H9 (cell line): Measurements from ENCODE around the gene SCN4A. TPM values are rescaled to one million over a fixed set of nuclear protein-coding genes. Genes with fewer than 3 reads are reported as not detected.

Experiments
- DNase-seq: peaks from one replicate; pipeline ENCODE4 v3.0.0-alpha.2; 2017
- H2AFZ ChIP-seq: one replicate; pipeline ENCODE4 v1.6.1; 2013; ENCODE audit warnings: mild to moderate bottlenecking, low read length, control low read depth, moderate library complexity
- H2AK5ac ChIP-seq: 2 replicates; pipeline ENCODE4 v1.6.1; 2013; ENCODE audit warnings: low read length, control low read depth, mixed read lengths; ENCODE audit not compliant: insufficient read length
- H2BK120ac ChIP-seq: one replicate; pipeline ENCODE4 v1.6.1; 2013; ENCODE audit warnings: low read depth, mild to moderate bottlenecking, low read length, control low read depth, inconsistent platforms; ENCODE audit not compliant: poor library complexity, severe bottlenecking
- H2BK12ac ChIP-seq: 2 replicates; pipeline ENCODE4 v1.6.1; 2013; ENCODE audit warnings: low read length, control low read depth, mixed read lengths, low read depth; ENCODE audit not compliant: insufficient read length
- H2BK15ac ChIP-seq: 2 replicates; pipeline ENCODE4 v1.6.1; 2013; ENCODE audit warnings: low read depth, low read length, control low read depth
- H2BK20ac ChIP-seq: one replicate; pipeline ENCODE4 v1.6.1; 2013; ENCODE audit warnings: low read depth, mild to moderate bottlenecking, low read length, control low read depth, inconsistent platforms; ENCODE audit not compliant: poor library complexity, severe bottlenecking
- H2BK5ac ChIP-seq: 2 replicates; pipeline ENCODE4 v1.6.1; 2013; ENCODE audit warnings: low read length, control low read depth, mixed read lengths; ENCODE audit not compliant: insufficient read length
- H3K14ac ChIP-seq: 2 replicates; pipeline ENCODE4 v1.6.1; 2013; ENCODE audit warnings: low read length, control low read depth; ENCODE audit not compliant: insufficient read depth
- H3K18ac ChIP-seq: 2 replicates; pipeline ENCODE4 v1.6.1; 2013; ENCODE audit warnings: low read depth, mild to moderate bottlenecking, mixed read lengths, low read length, control low read depth; ENCODE audit not compliant: insufficient read length
- H3K23ac ChIP-seq: 2 replicates; pipeline ENCODE4 v1.6.1; 2013; ENCODE audit warnings: low read length, control low read depth, mixed read lengths, low read depth; ENCODE audit not compliant: insufficient read length
- H3K23me2 ChIP-seq: 2 replicates; pipeline ENCODE4 v1.6.1; 2013; ENCODE audit warnings: low read depth, mild to moderate bottlenecking, mixed read lengths, low read length, control low read depth; ENCODE audit not compliant: insufficient read length, poor library complexity, severe bottlenecking
- H3K27ac ChIP-seq: 2 replicates; pipeline ENCODE4 v1.5.1; 2013; ENCODE audit warnings: low read length, control low read depth, mixed read lengths, low read depth; ENCODE audit not compliant: insufficient read length
- H3K27me3 ChIP-seq: 2 replicates; pipeline ENCODE4 v1.6.1; 2013; ENCODE audit warnings: low read length, control low read depth, inconsistent platforms; ENCODE audit not compliant: insufficient read depth
- H3K4ac ChIP-seq: 2 replicates; pipeline ENCODE4 v1.6.1; 2013; ENCODE audit warnings: low read depth, mild to moderate bottlenecking, control low read depth, inconsistent platforms, low read length, moderate library complexity
- H3K4me1 ChIP-seq: 2 replicates; pipeline ENCODE4 v1.6.1; 2013; ENCODE audit warnings: low read length, control low read depth, inconsistent platforms; ENCODE audit not compliant: insufficient read depth
- H3K4me2 ChIP-seq: 2 replicates; pipeline ENCODE4 v1.6.1; 2013; ENCODE audit warnings: low read length, control low read depth, mixed read lengths; ENCODE audit not compliant: insufficient read length, insufficient read depth
- H3K56ac ChIP-seq: 2 replicates; pipeline ENCODE4 v1.6.1; 2013; ENCODE audit warnings: low read depth, mild to moderate bottlenecking, mixed read lengths, low read length, control low read depth; ENCODE audit not compliant: insufficient read length
- H3K79me1 ChIP-seq: 2 replicates; pipeline ENCODE4 v1.6.1; 2013; ENCODE audit warnings: low read depth, mild to moderate bottlenecking, moderate library complexity, low read length, control low read depth, inconsistent platforms; ENCODE audit not compliant: insufficient read depth, poor library complexity, severe bottlenecking
- H3K79me2 ChIP-seq: 2 replicates; pipeline ENCODE4 v1.6.1; 2013; ENCODE audit warnings: low read length, control low read depth, inconsistent platforms; ENCODE audit not compliant: insufficient read depth
- H3K9ac ChIP-seq: 2 replicates; pipeline ENCODE4 v1.6.1; 2013; ENCODE audit warnings: low read length, control low read depth, mixed read lengths; ENCODE audit not compliant: insufficient read length; ENCODE audit errors: extremely low read depth
- H3K9me3 ChIP-seq: one replicate; pipeline ENCODE4 v1.6.1; 2013; ENCODE audit warnings: low read depth, low read length, inconsistent platforms; ENCODE audit not compliant: control insufficient read depth
- H3T11ph ChIP-seq: one replicate; pipeline ENCODE4 v1.6.1; 2013; ENCODE audit warnings: mild to moderate bottlenecking, low read length, control low read depth, inconsistent platforms
- H4K20me1 ChIP-seq: one replicate; pipeline ENCODE4 v1.6.1; 2013; ENCODE audit not compliant: control insufficient read depth, insufficient read length, insufficient read depth
- H4K5ac ChIP-seq: 2 replicates; pipeline ENCODE4 v1.6.1; 2013; ENCODE audit warnings: low read depth, mild to moderate bottlenecking, mixed read lengths, low read length, control low read depth; ENCODE audit not compliant: insufficient read length
- H4K8ac ChIP-seq: replicated peaks from 2 replicates; pipeline ENCODE4 v1.6.1; 2013; ENCODE audit warnings: low read length, control low read depth, mixed read lengths, low read depth; ENCODE audit not compliant: insufficient read length
- H4K91ac ChIP-seq: 2 replicates; pipeline ENCODE4 v1.6.1; 2013; ENCODE audit warnings: low read depth, mild to moderate bottlenecking, moderate library complexity, mixed read lengths, low read length, control low read depth; ENCODE audit not compliant: insufficient read length
- H3K27ac Mint-ChIP-seq, 3 experiments: 2 replicates in 2 of 3; 3 replicates in 1 of 3; pipeline ENCODE4 v1.8.0; 2020 to 2021; ENCODE audit warnings: mixed read lengths in 3 of 3, mild to moderate bottlenecking in 1 of 3, moderate library complexity in 1 of 3
- H3K27me3 Mint-ChIP-seq: 2 replicates; pipeline ENCODE4 v1.8.0; 2021; ENCODE audit warnings: low read depth, mild to moderate bottlenecking, moderate library complexity, mixed read lengths
- H3K36me3 Mint-ChIP-seq, 3 experiments: 2 replicates in 2 of 3; 3 replicates in 1 of 3; pipeline ENCODE4 v1.8.0; 2020 to 2021; ENCODE audit warnings: low read depth in 3 of 3, mixed read lengths in 3 of 3; ENCODE audit not compliant: insufficient read depth in 1 of 3
- H3K4me1 Mint-ChIP-seq, 2 experiments: 2 replicates each; pipeline ENCODE4 v1.8.0; 2020; ENCODE audit warnings: mixed read lengths in 2 of 2
- H3K4me3 Mint-ChIP-seq, 2 experiments: 2 replicates in 1 of 2; 3 replicates in 1 of 2; pipeline ENCODE4 v1.8.0; 2020 to 2021; ENCODE audit warnings: mild to moderate bottlenecking in 2 of 2, mixed read lengths in 2 of 2, moderate library complexity in 1 of 2
- H3K9me3 Mint-ChIP-seq, 2 experiments: 2 replicates in 1 of 2; 3 replicates in 1 of 2; pipeline ENCODE4 v1.8.0; 2020; ENCODE audit warnings: mild to moderate bottlenecking in 2 of 2, mixed read lengths in 2 of 2, moderate library complexity in 1 of 2
- WGBS: extraction: QIAGEN DNeasy Blood & Tissue Kit; methylation state at CpG from one replicate; pipeline ENCODE4 v1.1.7; 2013; ENCODE audit warnings: missing lambda C conversion rate, low lambda C conversion rate, mixed read lengths; ENCODE audit not compliant: insufficient read length; ENCODE audit errors: extremely low coverage; 5-methylcytosine and 5-hydroxymethylcytosine counted together
- total RNA-seq: library from RNA; stranded (reverse); gene quantifications from 2 replicates; pipeline ENCODE4 v1.2.1, GENCODE V29; 2021
- TF ChIP-seq, protein P1 (sequence below): fragments of 200-600 bp; sonication (generic); conservative IDR thresholded peaks from 3 replicates; pipeline ENCODE4 v1.8.0; 2021; ENCODE audit warnings: antibody characterized with exemption, mild to moderate bottlenecking

Gene SCN4A
- total RNA-seq, 1 experiment from 2014 or later = 5.8 TPM

DNA sequence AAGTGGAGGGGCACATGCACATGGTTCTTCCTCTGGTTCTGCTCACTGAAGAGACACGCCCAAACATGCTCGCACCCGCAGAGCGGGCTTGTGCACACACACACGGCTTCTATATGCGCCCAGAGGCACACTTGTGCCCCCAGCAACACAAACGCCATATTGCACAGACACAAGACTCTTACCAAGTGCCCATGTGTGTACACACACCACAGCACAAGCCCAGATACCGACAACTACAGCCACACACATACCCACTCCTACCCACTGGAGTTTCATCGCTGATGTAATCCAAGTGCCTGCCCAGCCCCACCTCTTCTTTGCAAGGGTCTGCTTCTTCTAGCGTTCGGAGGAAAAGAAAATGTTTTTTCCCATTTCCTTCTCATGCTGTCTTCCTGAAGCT is 18.9 kb upstream of the SCN4A start:
- no peaks in the 10 kb centered on the region for H4K20me1 ChIP-seq
- H3K27ac Mint-ChIP-seq = no peak overlapping the region
- peaks cover 47% of the 10 kb centered on the region for H3K27me3 Mint-ChIP-seq
- no peak overlapping the region for H3T11ph ChIP-seq
- no peak overlapping the region for H2BK5ac ChIP-seq
- H3K56ac ChIP-seq = no peak overlapping the region
- no peak overlapping the region for H3K18ac ChIP-seq
- H3K79me2 ChIP-seq = no peaks in the 10 kb centered on the region
- H3K23me2 ChIP-seq = no peaks in the 10 kb centered on the region
- H3K9me3 ChIP-seq = no peaks in the 10 kb centered on the region
- peaks cover 8 to 26% of the 10 kb centered on the region in 2 experiments for H3K4me1 Mint-ChIP-seq
- H3K14ac ChIP-seq = no peak overlapping the region
- H4K5ac ChIP-seq = no peak overlapping the region
- no peak overlapping the region for H4K8ac ChIP-seq
- H3K4me1 ChIP-seq = no peaks in the 10 kb centered on the region; the same call in 1 of the 2 replicates
- H3K4ac ChIP-seq = no peak overlapping the region
- H3K9me3 Mint-ChIP-seq = no peaks in the 10 kb centered on the region; a peak in 2 of 5 replicates
- no peak overlapping the region for H2BK20ac ChIP-seq
- no peak overlapping the region for H3K23ac ChIP-seq
- H2BK15ac ChIP-seq = no peak overlapping the region
- no peaks in the 10 kb centered on the region for H3K79me1 ChIP-seq
- H2BK12ac ChIP-seq = no peak overlapping the region
- H3K27me3 ChIP-seq = no peaks in the 10 kb centered on the region
- H2AK5ac ChIP-seq = no peak overlapping the region
- no peak overlapping the region for H2AFZ ChIP-seq
- no peak overlapping the region for H4K91ac ChIP-seq
- no peak overlapping the region for H2BK120ac ChIP-seq
- WGBS = no CpG with 5 or more reads among the region's 11 CpGs
- no peak overlapping the region for H3K4me3 Mint-ChIP-seq
- no peaks in the 10 kb centered on the region for H3K36me3 Mint-ChIP-seq
- no peak for DNase-seq
- no peak overlapping the region for H3K4me2 ChIP-seq
- H3K9ac ChIP-seq = no peak overlapping the region
- TF ChIP-seq, protein P1, sequence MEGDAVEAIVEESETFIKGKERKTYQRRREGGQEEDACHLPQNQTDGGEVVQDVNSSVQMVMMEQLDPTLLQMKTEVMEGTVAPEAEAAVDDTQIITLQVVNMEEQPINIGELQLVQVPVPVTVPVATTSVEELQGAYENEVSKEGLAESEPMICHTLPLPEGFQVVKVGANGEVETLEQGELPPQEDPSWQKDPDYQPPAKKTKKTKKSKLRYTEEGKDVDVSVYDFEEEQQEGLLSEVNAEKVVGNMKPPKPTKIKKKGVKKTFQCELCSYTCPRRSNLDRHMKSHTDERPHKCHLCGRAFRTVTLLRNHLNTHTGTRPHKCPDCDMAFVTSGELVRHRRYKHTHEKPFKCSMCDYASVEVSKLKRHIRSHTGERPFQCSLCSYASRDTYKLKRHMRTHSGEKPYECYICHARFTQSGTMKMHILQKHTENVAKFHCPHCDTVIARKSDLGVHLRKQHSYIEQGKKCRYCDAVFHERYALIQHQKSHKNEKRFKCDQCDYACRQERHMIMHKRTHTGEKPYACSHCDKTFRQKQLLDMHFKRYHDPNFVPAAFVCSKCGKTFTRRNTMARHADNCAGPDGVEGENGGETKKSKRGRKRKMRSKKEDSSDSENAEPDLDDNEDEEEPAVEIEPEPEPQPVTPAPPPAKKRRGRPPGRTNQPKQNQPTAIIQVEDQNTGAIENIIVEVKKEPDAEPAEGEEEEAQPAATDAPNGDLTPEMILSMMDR = no peak
- H3K27ac ChIP-seq = no peak overlapping the region
